ENCODE results near the gene GFRA3.
"Not testable (repeated sequence)": the region's sequence is repeated elsewhere in the genome, so short reads cannot be mapped to it uniquely, and the experiment has no call there.

The GFRA3 gene, protein sequence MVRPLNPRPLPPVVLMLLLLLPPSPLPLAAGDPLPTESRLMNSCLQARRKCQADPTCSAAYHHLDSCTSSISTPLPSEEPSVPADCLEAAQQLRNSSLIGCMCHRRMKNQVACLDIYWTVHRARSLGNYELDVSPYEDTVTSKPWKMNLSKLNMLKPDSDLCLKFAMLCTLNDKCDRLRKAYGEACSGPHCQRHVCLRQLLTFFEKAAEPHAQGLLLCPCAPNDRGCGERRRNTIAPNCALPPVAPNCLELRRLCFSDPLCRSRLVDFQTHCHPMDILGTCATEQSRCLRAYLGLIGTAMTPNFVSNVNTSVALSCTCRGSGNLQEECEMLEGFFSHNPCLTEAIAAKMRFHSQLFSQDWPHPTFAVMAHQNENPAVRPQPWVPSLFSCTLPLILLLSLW

DNA sequence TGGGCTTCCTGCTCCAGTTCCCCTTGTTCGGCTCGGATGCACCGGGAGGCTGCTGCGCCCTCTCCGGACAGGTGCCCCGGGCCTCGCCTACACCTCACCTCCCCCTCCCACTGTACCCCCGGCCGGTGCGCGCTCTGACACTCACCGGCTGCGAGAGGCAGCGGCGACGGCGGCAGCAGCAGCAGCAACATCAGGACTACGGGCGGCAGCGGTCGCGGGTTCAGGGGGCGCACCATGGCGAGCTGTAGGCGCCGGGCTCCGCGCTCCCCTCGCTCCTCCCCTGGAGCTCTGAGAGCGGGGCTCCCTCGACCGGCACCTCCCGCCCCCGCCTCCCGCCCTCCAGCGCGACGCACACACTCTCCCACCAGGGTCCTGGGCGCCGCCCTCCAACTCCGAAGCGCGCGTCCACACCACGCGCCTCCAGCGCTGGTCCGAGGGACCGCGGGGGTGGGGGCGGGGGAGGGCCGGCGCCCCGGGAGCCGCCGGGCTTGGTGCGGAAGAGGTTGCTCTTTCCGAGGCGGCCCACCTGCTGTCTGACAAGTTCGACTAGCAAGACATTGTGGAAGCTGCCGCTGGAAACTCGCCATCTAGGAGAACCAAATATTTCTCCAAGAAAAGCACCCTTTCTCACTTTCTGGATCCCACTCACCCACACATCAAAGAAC lies at the start of gene GFRA3:
Gene GFRA3 (minus strand): TSS at position 433 of the 665 bp plus-strand sequence. CDS start 197 bp downstream, at position 236.
- DNase-seq = no peak

DNA sequence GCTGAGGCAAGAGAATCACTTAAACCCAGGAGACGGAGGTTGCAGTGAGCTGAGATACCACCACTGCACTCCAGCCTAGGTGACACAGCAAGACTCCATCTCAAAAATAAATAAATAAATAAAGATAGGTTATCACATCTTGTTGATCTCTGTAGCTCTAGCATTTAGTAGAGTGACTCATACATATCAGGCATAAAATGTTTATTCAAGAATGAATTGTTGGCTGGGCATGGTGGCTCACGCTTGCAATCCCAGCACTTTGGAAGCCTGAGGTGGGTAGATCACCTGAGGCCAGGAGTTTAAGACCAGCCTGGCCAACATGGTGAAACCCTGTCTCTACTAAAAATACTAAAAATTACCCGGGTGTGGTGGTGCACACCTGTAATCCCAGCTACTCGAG lies 43.8 kb upstream of the GFRA3 start:
- DNase-seq = not testable (repeated sequence)

DNA sequence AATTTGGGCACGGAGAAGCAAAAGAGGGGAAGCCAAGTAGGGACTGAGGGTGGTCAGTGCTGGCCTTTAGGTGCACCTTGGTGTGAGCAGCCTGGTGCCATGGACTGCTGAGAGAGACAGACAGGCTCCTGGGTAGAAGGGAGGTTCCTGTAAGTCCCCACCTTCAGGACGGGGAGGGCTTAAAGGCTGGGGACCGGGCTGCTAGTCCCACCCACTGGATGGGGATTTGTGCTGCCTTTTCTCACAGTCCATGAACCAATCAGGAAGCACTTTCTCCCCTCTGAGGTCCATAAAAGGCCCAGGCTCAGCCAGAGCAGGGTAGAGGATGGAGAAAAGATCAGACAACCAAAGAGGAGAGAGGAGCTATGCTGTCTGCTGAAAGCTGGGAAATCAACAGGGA lies 41.9 kb upstream of the GFRA3 start:
- no peak for DNase-seq

DNA sequence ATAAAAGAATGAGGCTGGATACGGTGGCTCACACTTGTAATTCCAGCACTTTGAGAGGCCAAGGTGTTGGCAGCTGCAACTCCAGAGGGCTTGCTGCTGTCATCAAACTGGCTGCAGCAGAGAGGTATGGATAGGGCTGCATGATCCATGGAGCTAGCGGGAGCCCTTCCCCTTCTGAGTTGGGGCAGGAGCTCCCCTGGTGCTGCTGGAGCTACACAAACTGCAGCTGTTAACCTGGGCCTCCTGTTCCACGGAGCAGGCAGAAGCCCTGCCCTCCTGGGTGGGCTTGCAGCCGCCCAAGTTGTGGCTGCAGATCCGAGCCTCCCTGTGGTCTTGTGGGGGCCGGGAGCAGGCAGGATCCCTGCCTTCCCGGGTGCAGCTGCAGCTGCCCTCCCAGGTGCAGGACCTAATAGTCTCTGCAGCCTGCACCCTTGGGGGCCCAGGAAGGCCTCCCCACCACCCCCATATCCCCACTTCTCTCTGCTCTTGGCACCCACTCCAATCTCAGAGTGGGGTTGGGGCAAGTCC lies 41.4 kb upstream of the GFRA3 start:
- no peak for DNase-seq

DNA sequence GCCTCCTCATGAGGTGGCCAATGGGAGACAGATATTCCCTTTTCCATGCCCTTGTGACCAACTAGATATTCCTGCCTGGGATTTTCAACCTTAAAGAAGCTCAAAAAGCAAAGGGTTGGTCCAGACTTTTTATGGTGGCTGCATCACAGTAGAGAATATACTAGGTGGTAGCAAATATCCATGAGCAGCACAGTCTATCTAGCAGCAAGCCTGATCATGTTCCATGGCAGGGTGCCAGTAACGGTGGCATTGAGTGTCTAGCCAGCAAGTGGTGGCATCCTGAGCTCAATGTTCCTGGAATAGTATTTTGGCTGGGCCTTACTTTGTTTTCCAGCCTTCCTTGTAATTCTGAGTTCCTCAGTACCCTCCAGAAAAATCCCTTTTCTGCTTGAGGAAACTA lies 31.4 kb upstream of the GFRA3 start:
- peak; percentile 20 for DNase-seq

DNA sequence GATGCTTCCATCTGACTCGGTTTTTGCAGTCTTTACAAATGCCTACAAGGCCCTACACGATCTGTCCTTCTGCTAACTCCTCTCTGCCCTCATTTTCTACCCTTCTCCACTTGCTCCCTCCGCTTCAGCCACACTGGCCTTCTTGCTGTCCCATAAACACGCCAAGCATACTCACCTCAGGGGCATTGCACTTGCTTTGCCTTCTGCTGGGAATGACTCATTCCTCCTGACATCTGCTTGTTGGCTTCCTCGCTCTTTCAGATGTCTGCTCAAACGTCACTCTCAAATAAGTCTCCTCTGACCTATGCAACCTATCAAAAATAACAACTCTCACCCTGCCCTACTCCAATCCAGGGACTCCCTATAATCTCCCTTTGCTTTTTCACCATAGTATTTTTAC lies 29.0 kb upstream of the GFRA3 start:
- peak; percentile 57 for DNase-seq

DNA sequence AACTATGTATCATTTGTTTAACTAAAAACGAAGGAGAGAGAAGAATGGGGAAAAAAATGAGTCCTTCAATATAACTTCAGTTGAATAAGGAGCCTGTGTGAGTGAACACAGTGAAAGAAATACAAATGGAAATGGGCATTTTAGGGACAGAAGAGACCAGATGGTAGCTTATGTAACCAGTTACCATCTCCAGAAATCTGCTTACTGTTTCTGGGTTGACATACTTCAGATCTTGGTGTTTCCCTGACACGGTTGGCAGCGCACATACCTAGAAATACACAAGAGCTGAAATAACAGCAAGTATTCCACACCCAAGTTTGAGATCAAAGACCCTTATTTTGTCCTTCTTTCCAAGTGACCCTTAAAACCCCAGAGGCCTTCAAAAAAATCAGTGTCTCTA lies 14.9 kb upstream of the GFRA3 start:
- no peak for DNase-seq

DNA sequence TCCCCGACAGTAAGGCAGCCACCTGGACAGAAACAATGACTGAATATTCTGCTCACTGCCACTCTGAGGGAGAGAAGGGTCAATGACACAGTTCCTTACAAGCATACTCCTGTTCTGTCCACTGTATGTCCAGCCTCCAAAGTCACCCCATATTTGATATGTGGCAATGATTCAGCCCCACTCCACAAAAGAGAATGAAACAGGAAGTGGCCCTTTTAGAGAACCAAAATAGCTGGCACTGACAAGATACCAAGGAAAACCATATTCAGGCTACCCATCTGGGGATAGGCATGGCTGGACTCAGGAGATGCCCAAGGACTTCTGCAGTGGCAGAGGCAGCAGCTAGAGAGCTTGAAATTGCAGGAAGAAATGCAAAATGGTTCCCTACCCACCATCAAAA lies 12.8 kb upstream of the GFRA3 start:
- no peak for DNase-seq

DNA sequence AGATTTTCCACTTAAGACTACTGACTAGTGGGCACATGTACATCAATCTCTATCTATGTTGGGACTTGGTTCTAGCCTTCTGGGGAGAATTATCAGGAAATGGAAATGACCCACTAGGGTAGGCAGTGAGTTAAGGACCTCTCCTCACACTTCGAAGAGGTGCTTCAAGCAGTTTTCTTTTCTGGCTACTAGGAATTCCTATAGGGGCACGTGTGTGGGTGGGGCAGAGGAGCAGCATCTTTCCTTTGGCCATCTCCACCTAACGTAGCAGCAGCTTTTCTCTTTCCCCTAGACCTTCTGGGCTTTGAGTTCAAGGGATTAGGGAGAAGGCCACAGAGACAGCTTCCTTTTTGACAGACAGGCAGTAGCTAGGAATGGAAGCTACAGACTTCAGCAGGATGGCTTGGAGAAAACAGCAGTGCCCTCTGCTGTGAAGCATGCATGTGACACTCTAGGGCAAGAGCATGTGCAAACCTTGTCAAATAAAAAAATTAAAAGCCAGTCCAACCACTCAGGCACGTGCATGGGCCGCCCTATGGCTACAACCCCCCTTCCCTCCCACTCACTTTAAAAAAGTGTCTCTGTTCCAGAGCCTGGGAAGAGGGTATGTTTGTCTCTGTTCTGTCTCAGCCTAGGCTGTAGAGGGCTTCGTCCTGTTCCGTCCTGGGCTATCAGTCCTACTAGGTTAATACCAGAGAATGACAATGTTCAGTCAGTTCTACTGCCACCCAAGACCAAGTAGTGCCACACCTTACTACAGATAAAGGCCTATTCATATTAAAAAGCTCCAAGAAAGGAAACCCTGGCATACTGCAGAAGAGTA lies 8.7 kb upstream of the GFRA3 start:
- peak; percentile 45 for DNase-seq

DNA sequence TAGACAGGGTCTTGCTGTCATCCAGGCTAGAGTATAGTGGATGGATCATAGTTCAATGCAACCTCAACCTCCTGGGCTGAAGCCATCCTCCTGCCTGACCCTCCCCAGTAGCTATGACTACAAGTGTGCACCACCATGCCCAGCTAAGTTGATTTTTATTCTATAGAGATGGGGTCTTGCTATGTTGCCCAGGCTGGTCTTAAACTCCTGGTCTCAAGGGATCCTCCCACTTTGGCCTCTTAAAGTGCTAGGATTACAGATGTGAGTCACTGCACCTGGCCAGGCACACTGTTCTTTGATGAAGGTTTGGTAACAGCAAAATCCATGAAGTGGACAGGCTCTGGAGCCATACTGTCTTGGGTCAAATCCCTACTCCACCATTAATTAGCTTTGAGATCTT lies 6.5 kb upstream of the GFRA3 start:
- no peak for DNase-seq

DNA sequence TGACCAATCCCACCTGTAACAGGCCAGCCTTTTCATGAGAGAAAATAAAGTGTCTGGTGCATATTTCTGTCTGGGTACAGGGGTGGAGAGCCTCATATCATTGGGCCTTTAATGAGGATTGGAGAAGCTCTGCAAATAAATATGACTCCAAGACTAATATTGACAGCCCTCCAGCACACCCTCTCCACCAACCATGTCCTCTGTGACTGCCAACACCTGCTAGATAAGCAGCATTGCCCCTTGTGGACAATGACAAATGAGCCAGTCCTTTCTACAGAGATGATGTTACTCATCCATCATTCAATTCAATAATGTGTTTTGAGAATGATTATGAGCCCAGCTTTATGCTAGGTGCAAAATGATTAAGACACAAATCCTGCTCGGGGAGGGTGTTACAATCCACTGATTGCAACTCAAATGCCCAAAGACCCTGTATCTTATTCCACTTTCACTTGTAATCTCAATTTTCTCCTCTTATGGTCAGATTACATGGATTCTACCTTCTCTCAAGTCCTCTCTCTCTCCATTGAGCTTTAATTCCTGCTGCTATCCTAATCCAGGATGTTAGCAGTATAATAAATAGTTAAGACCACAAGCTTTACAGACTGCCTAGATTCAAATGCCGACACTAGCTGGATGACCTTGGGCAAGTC lies 2.1 kb upstream of the GFRA3 start:
- DNase-seq = no peak

DNA sequence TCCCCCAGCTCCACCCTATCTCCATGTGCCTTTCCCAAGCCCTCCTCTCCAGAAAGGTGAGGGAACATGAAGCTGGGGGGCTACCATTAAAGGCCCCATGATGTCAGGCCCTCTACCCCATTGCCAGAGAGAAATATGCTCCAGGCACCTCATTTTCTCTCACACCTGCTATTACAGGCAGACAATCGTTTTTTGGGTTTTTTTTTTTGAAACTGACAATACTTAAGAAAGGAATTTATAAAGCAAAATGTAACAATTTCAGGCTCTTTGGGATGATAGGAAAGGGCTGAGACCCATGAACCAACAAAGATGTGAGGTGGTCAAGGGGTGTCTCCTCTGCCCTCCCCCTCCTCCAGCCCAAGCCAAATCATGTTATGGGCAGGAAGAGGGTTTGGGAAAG lies 1.5 kb upstream of the GFRA3 start:
- DNase-seq = no peak

DNA sequence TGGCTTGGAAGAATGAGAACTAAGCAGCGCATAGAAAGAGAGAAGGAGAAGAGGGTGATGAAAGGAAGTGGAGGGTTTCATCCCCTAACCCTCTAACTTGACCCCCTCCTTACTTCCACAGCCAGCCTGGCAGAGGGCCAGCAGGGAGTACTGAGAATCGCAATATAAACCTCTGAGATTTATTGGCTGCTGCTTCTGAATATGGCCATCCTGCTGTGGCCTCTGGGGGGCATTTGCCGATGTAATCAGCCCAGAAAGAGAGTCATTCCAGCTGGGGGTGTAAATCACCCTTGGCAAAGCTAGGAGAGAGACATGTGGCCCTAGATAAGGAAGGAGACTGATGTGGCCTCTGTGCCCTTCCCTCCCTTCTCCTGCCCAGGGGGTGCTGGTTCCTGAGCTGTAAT lies 960 bp upstream of the GFRA3 start:
- DNase-seq = peak; percentile 64

DNA sequence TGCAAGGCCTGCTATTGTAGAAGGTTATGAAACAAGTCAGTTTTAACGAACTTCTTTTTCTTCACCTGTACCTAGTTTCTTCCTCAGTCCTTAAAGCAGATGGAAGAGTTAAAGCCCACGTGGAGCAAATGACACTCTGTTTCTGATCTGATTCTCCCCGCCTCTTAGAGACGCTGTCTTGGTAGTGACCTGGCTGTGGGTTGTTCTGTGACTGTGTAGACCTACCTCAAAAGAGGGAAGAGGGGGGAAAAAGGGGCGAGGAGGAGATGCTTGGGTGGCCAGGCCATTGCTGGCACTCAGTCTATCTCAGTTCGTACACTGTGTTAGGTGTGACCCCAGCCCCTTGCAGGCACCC lies 610 bp downstream of the GFRA3 start:
- no peak for DNase-seq

DNA sequence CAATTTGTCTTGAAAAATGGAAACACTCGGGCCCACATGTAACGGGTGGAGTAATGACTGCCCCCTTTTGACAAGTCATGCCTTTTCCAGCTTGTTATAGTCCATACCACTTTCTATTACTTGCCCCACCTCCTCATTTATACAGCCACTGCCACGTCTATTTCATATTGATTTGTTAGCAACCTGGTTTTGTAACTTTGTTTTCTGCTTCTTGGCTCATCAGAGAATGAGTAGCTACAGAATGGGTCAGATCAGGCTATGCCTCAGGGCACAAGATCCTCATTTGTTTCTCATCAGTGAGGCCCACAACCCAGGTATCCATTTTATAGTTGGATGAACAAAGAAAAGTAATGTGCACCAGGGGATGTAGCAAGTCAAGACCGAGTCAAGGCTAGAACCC lies 1.7 kb downstream of the GFRA3 start:
- DNase-seq = no peak

DNA sequence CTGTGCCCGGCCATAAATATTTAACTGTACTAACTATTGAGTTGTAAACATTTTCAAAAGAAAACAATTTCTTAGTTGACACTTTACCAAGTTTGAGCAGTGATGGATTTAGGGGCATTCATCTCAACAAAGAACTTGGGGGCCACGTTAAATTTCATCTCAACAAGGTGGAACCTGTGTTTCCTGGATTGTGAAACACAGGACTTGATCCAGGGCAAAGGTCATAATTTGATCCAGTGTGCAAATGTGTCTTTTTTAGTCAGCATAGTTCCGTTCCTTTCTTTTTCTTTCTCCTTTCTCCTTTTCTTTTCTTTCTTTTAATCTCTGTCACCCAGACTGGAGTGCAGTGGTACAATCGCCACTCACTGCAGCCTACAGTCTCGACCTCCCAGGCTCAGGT lies 3.1 kb downstream of the GFRA3 start:
- no peak for DNase-seq

DNA sequence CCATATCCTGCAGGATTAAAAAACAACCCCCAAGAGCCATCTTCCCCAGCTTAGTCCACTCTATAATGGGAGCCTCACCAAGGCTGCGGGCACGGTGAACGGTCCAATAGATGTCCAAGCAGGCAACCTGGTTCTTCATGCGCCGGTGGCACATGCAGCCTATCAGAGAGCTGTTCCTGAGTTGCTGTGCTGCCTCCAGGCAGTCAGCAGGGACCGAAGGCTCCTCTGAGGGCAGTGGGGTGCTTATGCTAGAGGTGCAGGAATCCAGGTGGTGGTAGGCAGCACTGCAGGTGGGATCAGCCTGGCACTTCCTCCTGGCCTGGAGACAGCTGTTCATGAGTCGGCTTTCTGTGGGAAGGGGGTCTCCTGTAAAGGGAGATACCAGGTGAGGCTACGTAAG lies 10.2 kb downstream of the GFRA3 start:
- DNase-seq = no peak

DNA sequence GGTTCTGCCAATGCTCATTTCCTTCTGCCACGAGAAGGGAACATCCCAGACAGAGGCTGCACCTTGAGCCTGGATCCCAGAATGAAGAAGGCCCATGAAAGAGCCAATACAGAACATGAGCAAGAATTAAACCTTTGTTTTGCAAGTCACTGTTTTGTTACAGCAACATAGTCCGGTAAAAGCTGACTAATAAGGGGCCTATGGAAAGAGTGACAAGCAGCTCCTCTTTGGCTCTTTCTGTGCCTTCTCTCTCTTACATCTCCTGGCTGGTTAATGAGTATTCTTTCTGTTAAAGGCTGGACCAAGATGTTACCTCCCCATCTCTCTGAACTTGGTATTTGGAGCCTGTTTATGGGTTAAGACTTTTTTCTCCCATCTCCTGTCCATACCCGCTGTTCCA lies 10.8 kb downstream of the GFRA3 start:
- no peak for DNase-seq

DNA sequence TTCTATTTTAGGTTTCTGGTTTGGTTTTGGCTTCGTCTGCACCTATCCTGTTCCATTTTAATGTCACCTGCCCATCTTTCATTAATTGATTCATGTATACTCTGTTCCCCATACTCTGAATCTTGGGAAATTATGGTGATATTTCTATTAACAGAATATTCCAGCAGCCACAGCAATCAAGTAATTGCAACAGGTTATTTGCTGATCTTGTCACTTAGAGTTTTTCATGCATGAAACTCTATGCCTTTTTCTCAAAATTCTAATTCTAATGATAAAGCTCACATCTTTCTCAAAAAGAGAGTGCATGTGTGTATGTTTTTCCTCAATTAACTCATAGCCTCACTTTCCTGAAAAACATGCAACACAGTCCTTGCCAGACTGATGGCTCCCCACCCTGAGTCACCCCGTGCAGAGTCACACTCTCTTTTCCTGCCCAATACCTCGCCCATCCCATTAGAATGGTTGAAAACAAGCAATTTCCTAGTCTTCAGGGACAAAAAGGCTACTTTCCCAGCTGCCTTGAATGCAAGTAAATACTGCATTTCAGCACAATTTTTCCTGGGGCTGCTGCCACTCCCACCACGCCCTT lies 15.6 kb downstream of the GFRA3 start:
- DNase-seq = no peak

DNA sequence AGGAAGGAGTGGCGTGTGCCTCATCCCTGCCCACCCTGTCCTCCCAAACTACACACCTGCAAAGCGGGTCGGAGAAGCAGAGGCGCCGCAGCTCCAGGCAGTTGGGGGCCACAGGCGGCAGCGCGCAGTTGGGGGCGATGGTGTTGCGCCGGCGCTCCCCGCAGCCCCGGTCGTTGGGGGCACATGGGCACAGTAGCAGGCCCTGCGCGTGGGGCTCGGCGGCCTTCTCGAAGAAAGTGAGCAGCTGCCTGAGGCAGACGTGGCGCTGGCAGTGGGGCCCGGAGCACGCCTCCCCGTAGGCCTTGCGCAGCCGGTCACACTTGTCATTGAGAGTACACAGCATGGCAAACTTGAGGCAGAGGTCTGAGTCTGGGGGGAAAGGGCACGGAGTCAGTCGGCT lies 16.8 kb downstream of the GFRA3 start:
- no peak for DNase-seq

DNA sequence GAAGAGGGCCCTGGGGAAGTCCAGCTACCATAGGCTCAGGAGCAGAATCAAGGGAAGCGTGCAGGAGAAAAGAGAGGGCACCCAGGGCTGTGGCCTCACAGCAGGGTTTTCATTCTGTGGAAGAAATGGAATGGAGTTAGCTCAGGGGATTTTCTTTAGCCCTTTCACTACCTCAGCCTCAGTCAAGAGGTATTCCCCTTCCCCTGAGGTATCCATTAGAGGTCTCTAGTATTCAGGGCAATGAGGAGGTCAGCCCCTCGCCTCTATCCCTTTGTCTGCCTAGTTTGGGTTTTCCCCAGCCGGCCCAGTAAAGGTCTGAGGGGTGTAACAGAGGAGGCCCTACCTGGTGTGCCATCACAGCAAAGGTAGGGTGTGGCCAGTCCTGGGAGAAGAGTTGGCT lies 21.5 kb downstream of the GFRA3 start:
- DNase-seq = no peak

DNA sequence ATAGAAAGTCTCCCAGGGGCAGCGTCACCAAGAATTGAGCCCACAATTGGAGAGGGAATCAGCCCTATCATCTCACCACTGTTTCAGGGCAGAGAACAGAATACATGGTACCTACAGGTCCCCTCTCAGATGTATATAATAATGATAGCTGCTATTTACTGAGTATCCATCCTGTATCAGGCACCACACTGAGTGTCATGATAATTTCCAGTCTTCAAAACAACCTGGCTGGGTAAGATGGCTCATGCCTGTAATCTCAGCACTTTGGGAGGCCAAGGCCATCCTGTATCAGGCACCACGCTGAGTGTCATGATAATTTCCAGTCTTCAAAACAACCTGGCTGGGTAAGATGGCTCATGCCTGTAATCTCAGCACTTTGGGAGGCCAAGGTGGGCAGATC lies 26.6 kb downstream of the GFRA3 start:
- DNase-seq = not testable (repeated sequence)

DNA sequence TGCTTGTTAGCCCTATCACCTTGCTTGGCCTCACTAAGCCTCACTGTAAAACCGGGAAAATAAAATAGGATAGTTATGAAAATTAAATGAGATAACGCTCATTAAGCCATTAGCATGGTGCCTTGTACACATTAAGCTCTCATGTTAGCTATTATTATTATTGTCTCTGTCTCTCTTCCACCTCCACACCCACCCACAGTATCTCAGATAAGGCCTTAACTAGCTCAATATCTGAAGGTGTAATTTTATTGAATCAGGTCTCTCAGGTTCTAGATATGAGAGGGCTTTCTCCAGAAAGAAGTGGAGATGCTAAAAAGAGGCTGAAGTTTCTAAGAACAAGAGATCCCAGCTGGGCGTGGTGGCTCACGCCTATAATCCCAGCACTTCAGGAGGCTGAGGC lies 27.6 kb downstream of the GFRA3 start:
- DNase-seq = no peak

All from DMS 273 treated with DMSO at 0.1 percent for 48 hours (cell line).